Stimulated activated CD8-positive, alpha-beta memory T cell treated with anti-CD3 and anti-CD28 coated beads, Interleukin-15, amount 100 ng/mL, for 4 hours (primary cell): ENCODE measurements around the gene PRMT9.

Experiments
- DNase-seq, 2 donors: peaks; one replicate each; pipeline ENCODE4 v3.0.0-alpha.2; 2020; ENCODE audit warnings: low read depth in 2 of 2

The PRMT9 gene

GRCh38 chr4:147678796-147679549, 5.0 kb downstream of the PRMT9 start:
- DNase-seq = no peak

- no peak for DNase-seq
Observed at GRCh38 chr4:147678106-147678505, 5.9 kb downstream of the PRMT9 start.

- no peak for DNase-seq
Observed at GRCh38 chr4:147674496-147674895, 9.5 kb downstream of the PRMT9 start.

GRCh38 chr4:147674073-147674472, 9.9 kb downstream of the PRMT9 start:
- no peak for DNase-seq

GRCh38 chr4:147658501-147658900, 25.5 kb downstream of the PRMT9 start:
- DNase-seq = no peak

- DNase-seq = no peak
Observed at GRCh38 chr4:147655639-147656038, 28.3 kb downstream of the PRMT9 start.

GRCh38 chr4:147651563-147651962, 32.4 kb downstream of the PRMT9 start:
- no peak for DNase-seq

GRCh38 chr4:147648656-147649055, 35.3 kb downstream of the PRMT9 start:
- no peak for DNase-seq

GRCh38 chr4:147645099-147645498, 38.9 kb downstream of the PRMT9 start:
- no peak for DNase-seq

- no peak for DNase-seq
Observed at GRCh38 chr4:147644471-147644870, 39.5 kb downstream of the PRMT9 start.

- DNase-seq = no peak
Observed at GRCh38 chr4:147643616-147644015, 40.3 kb downstream of the PRMT9 start.

- no peak for DNase-seq
Observed at GRCh38 chr4:147640331-147640730, 43.6 kb downstream of the PRMT9 start.

- no peak for DNase-seq
Observed at GRCh38 chr4:147639388-147639787, 44.6 kb downstream of the PRMT9 start.

GRCh38 chr4:147638942-147639341, 45.0 kb downstream of the PRMT9 start:
- DNase-seq = no peak

GRCh38 chr4:147638365-147638764, 45.6 kb downstream of the PRMT9 start:
- DNase-seq = no peak

GRCh38 chr4:147635348-147635747, 48.6 kb downstream of the PRMT9 start:
- DNase-seq = no peak

- DNase-seq = no peak
Observed at GRCh38 chr4:147633643-147634042, 50.3 kb downstream of the PRMT9 start.

- no peak for DNase-seq
Observed at GRCh38 chr4:147633113-147633512, 50.9 kb downstream of the PRMT9 start.

- DNase-seq = no peak
Observed at GRCh38 chr4:147629783-147630730, 53.9 kb downstream of the PRMT9 start.

GRCh38 chr4:147628415-147628814, 55.5 kb downstream of the PRMT9 start:
- DNase-seq = no peak

GRCh38 chr4:147626903-147627302, 57.1 kb downstream of the PRMT9 start:
- DNase-seq = no peak

- DNase-seq = no peak
Observed at GRCh38 chr4:147625733-147626132, 58.2 kb downstream of the PRMT9 start.

- no peak for DNase-seq
Observed at GRCh38 chr4:147620315-147620714, 63.6 kb downstream of the PRMT9 start.
